SK-N-SH (cell line): ENCODE results near the gene ADAD2.

Experiments
- EP300 ChIP-seq, 2 experiments: IDR thresholded peaks; 2 replicates each; pipeline versions ENCODE4 v1.4.0 to v1.6.1; 2012; ENCODE audit warnings: borderline replicate concordance in 1 of 2, low read depth in 1 of 2, low read length in 1 of 2
- EZH2phosphoT487 ChIP-seq: fragments of 200-600 bp; sonication (generic); IDR thresholded peaks from 2 replicates; pipeline ENCODE4 v1.6.1; 2017; ENCODE audit warnings: low read depth, mixed run types, mild to moderate bottlenecking, antibody characterized with exemption, moderate library complexity, borderline replicate concordance
- GABPA ChIP-seq: IDR thresholded peaks from 2 replicates; pipeline ENCODE4 v1.4.0; 2012; ENCODE audit warnings: low read depth, mild to moderate bottlenecking
- MAX ChIP-seq: IDR thresholded peaks from 2 replicates; pipeline ENCODE4 v1.4.0; 2012; ENCODE audit warnings: low read depth
- POLR2AphosphoS5 ChIP-seq: IDR thresholded peaks from 2 replicates; pipeline ENCODE4 v1.6.1; 2012; ENCODE audit warnings: low read depth, low read length
- RFX5 ChIP-seq: IDR thresholded peaks from 2 replicates; pipeline ENCODE4 v1.6.1; 2012; ENCODE audit warnings: mild to moderate bottlenecking, improper control_type of control experiment, low read length
- TAF1 ChIP-seq: IDR thresholded peaks from 2 replicates; pipeline ENCODE4 v1.6.1; 2012; ENCODE audit warnings: low read depth, mild to moderate bottlenecking, low read length, moderate library complexity, borderline replicate concordance
- TF ChIP-seq, protein P1 (sequence below): IDR thresholded peaks from 2 replicates; pipeline ENCODE4 v1.6.1; 2012; ENCODE audit warnings: mild to moderate bottlenecking, low read depth, low read length, moderate library complexity
- TF ChIP-seq, protein P2 (sequence below): fragments of 200-600 bp; sonication (generic); IDR thresholded peaks from 2 replicates; pipeline ENCODE4 v1.6.1; 2017; ENCODE audit warnings: antibody characterized with exemption, mild to moderate bottlenecking, moderate library complexity
- TF ChIP-seq, protein P3 (sequence below): fragments of 150-350 bp; IDR thresholded peaks from 2 replicates; pipeline ENCODE4 v1.6.1; 2017; ENCODE audit warnings: antibody characterized with exemption, low read length, low read depth, borderline replicate concordance

DNA sequence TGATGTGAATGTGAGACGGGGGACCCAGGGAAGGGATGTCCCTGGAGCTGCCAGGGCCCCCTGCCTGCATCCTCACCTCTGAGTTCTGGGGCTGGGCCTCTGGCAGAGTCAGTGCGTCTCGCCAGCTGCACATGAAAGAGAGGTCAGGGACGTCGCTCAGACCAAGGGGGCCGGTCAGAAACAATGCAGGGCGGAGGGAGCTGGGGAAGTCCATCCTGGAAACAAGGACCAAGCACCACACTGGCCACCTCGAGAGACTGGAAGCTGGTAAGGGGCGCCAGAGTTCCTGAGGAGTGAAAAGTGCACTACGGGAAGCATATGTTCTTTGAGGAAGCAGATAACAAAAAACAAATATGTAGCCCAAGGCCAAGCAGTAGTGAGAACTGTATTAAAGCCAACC, 6.2 kb upstream of the ADAD2 start:
- no peak for TF ChIP-seq EP300 (IDR thresholded peaks at IDR 0.05; ENCODE audit: borderline replicate concordance in 1 of 2, low read depth in 1 of 2, low read length in 1 of 2)
- no peak for TF ChIP-seq MAX
- TF ChIP-seq, protein P1, sequence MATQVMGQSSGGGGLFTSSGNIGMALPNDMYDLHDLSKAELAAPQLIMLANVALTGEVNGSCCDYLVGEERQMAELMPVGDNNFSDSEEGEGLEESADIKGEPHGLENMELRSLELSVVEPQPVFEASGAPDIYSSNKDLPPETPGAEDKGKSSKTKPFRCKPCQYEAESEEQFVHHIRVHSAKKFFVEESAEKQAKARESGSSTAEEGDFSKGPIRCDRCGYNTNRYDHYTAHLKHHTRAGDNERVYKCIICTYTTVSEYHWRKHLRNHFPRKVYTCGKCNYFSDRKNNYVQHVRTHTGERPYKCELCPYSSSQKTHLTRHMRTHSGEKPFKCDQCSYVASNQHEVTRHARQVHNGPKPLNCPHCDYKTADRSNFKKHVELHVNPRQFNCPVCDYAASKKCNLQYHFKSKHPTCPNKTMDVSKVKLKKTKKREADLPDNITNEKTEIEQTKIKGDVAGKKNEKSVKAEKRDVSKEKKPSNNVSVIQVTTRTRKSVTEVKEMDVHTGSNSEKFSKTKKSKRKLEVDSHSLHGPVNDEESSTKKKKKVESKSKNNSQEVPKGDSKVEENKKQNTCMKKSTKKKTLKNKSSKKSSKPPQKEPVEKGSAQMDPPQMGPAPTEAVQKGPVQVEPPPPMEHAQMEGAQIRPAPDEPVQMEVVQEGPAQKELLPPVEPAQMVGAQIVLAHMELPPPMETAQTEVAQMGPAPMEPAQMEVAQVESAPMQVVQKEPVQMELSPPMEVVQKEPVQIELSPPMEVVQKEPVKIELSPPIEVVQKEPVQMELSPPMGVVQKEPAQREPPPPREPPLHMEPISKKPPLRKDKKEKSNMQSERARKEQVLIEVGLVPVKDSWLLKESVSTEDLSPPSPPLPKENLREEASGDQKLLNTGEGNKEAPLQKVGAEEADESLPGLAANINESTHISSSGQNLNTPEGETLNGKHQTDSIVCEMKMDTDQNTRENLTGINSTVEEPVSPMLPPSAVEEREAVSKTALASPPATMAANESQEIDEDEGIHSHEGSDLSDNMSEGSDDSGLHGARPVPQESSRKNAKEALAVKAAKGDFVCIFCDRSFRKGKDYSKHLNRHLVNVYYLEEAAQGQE = no peak
- no peak for TF ChIP-seq TAF1
- no peak for TF ChIP-seq GABPA
- TF ChIP-seq, protein P2, sequence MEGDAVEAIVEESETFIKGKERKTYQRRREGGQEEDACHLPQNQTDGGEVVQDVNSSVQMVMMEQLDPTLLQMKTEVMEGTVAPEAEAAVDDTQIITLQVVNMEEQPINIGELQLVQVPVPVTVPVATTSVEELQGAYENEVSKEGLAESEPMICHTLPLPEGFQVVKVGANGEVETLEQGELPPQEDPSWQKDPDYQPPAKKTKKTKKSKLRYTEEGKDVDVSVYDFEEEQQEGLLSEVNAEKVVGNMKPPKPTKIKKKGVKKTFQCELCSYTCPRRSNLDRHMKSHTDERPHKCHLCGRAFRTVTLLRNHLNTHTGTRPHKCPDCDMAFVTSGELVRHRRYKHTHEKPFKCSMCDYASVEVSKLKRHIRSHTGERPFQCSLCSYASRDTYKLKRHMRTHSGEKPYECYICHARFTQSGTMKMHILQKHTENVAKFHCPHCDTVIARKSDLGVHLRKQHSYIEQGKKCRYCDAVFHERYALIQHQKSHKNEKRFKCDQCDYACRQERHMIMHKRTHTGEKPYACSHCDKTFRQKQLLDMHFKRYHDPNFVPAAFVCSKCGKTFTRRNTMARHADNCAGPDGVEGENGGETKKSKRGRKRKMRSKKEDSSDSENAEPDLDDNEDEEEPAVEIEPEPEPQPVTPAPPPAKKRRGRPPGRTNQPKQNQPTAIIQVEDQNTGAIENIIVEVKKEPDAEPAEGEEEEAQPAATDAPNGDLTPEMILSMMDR = no peak
- no peak for TF ChIP-seq RFX5
- TF ChIP-seq EZH2phosphoT487 = no peak
- no peak for TF ChIP-seq POLR2AphosphoS5
- TF ChIP-seq, protein P3, sequence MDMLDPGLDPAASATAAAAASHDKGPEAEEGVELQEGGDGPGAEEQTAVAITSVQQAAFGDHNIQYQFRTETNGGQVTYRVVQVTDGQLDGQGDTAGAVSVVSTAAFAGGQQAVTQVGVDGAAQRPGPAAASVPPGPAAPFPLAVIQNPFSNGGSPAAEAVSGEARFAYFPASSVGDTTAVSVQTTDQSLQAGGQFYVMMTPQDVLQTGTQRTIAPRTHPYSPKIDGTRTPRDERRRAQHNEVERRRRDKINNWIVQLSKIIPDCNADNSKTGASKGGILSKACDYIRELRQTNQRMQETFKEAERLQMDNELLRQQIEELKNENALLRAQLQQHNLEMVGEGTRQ = no peak
